Measurements from ENCODE around the gene MTNR1B. TPM values are rescaled to one million over a fixed set of nuclear protein-coding genes. Genes with fewer than 3 reads are reported as not detected.

The MTNR1B gene
- total RNA-seq, 4 donors from 2014 or later: not detected

DNA sequence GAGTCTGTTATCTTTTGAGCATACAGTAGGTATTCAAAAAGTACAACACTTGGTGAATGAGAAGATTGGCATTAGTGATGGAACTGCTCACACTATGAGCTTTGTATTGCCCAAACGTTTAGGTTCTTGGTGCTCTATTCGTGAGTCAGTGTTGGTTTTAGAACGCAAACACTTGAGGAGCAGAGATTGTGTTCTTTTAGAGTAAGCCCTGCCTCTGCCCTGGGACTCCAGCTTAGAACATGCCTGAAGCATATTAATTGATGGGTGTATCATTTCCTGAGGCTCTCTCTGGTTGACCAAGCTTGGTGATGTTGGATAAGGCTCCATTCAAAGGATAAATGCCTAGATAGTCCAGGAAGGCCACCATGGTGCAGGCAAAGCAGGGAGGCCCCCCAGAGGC is 10.9 kb downstream of the MTNR1B start:
- no peak for DNase-seq
- H3K9me3 ChIP-seq: no peaks in the 10 kb centered on the region
- H3K27me3 ChIP-seq: no peaks in the 10 kb centered on the region
- H3K4me3 ChIP-seq: no peak overlapping the region
- H3K27ac ChIP-seq: no peak overlapping the region
- no peaks in the 10 kb centered on the region for H3K36me3 ChIP-seq
- TF ChIP-seq POLR2A (IDR thresholded peaks at IDR 0.05): no peak
- no peak for TF ChIP-seq CTCF (IDR thresholded peaks at IDR 0.05)
- H3K4me1 ChIP-seq: no peaks in the 10 kb centered on the region
- intact Hi-C loops (cut with DNase I; ENCODE audit: low total_unique reads): no loop called here

GRCh38 chr11:92981508-92982043 is 12.1 kb downstream of the MTNR1B start:
- Histone ChIP-seq H3K27ac (no peak overlapping the region), H3K36me3 (no peaks in the 10 kb centered on the region), H3K4me1 (no peaks in the 10 kb centered on the region), H3K9me3 (no peaks in the 10 kb centered on the region), H3K27me3 (no peaks in the 10 kb centered on the region), H3K4me3 (no peak overlapping the region)
- intact Hi-C loops (cut with DNase I; ENCODE audit: low total_unique reads): no loop called here
- TF ChIP-seq CTCF (IDR thresholded peaks at IDR 0.05) (no peak), POLR2A (IDR thresholded peaks at IDR 0.05) (no peak)
- DNase-seq: no peak

GRCh38 chr11:92986585-92986984 is 17.1 kb downstream of the MTNR1B start:
- no peaks in the 10 kb centered on the region for H3K9me3 ChIP-seq
- H3K4me1 ChIP-seq: no peaks in the 10 kb centered on the region
- DNase-seq: no peak
- no peak overlapping the region for H3K4me3 ChIP-seq
- no peak for TF ChIP-seq POLR2A (IDR thresholded peaks at IDR 0.05)
- no peak for TF ChIP-seq CTCF (IDR thresholded peaks at IDR 0.05)
- intact Hi-C loops (cut with DNase I; ENCODE audit: low total_unique reads): no loop called here
- no peaks in the 10 kb centered on the region for H3K27me3 ChIP-seq
- no peaks in the 10 kb centered on the region for H3K36me3 ChIP-seq
- no peak overlapping the region for H3K27ac ChIP-seq

DNA sequence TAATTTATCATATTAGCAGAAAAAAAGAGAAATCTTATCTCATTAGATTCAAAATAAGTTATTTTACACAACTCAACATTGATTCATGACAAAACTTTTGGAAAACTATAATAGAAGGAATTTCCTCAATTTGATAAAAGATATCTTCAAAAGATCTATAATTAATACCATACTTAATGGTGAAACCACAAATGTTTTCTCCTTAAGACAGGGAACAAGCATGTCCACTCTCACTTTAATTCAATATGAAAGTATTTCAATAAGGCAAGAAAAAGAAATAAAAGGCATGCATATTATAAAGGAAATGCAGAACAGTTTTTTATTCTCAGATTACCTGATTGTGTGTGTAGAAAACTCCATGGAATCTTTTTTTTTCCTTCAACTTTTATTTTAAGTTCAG is 23.6 kb downstream of the MTNR1B start:
- Histone ChIP-seq H3K9me3 (no peaks in the 10 kb centered on the region), H3K27me3 (no peaks in the 10 kb centered on the region), H3K27ac (no peak overlapping the region), H3K36me3 (no peaks in the 10 kb centered on the region), H3K4me1 (no peaks in the 10 kb centered on the region), H3K4me3 (no peak overlapping the region)
- no peak for TF ChIP-seq POLR2A (IDR thresholded peaks at IDR 0.05)
- TF ChIP-seq CTCF (IDR thresholded peaks at IDR 0.05): no peak
- intact Hi-C loops (cut with DNase I; ENCODE audit: low total_unique reads): no loop called here
- DNase-seq: no peak

DNA sequence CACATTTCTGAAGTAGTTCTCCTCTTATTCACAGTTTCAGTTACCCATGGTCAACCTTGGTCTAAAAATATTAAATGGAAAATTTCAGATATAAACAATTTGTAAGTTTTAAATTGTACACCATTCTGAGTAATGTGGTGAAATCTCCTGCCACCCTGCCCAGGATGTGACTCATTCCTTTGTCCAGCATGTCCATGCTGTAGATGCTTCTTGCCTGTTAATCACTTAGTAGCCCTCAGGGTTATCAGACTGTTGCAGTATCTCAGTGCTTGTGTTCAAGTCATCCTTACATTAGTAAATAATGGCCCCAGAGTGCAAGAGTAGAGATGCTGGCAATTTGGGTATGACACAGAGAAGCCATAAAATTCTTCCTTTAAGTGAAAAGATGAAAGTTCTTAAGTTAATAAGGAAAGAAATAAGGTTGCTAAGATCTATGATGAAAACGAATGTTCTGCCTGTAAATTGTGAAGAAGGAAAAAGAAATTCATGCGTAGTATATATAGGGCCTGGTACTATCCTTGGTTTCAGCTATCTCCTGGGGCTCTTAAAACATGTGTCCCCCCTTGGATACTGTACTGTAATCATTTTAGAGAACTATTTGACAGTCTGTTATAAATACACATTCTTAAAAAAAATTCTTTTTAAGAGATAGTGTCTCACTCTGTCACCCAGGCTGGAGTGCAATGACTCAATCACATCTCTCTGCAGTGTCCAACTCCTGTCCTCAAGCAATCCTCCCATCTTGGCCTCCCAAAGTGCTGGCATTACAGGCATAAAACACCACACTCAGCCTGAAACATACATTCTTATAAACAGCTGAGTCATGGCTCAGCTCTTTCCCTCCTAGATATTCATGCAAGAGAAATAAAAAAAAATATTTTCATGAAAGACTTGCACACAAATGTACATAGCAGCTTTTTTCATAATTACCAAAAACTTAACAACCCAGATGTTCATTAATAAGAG is 31.3 kb downstream of the MTNR1B start:
- DNase-seq: no peak
- H3K27me3 ChIP-seq: no peaks in the 10 kb centered on the region
- H3K27ac ChIP-seq: no peak overlapping the region
- no peaks in the 10 kb centered on the region for H3K9me3 ChIP-seq
- TF ChIP-seq CTCF (IDR thresholded peaks at IDR 0.05): no peak
- no peak for TF ChIP-seq POLR2A (IDR thresholded peaks at IDR 0.05)
- no peaks in the 10 kb centered on the region for H3K36me3 ChIP-seq
- H3K4me1 ChIP-seq: no peaks in the 10 kb centered on the region
- no peak overlapping the region for H3K4me3 ChIP-seq
- intact Hi-C loops (cut with DNase I; ENCODE audit: low total_unique reads): no loop called here
